Brain microvascular endothelial cell (primary cell): ENCODE data around the gene NBAS.

Experiments
- DNase-seq: peaks from one replicate; pipeline ENCODE4 v3.0.0-alpha.2; 2020
- H3K27ac ChIP-seq: fragments of 250-450 bp; sonication (Bioruptor Pico); 2 replicates; pipeline ENCODE4 v1.5.1; 2020; ENCODE audit warnings: mild to moderate bottlenecking, moderate library complexity
- H3K27me3 ChIP-seq: fragments of 250-450 bp; sonication (Bioruptor Pico); replicated peaks from 2 replicates; pipeline ENCODE4 v1.5.1; 2020; ENCODE audit warnings: mild to moderate bottlenecking
- H3K36me3 ChIP-seq: fragments of 250-450 bp; sonication (Bioruptor Pico); replicated peaks from 2 replicates; pipeline ENCODE4 v1.5.1; 2020; ENCODE audit warnings: mild to moderate bottlenecking
- H3K4me3 ChIP-seq: 2 replicates; pipeline ENCODE4 v1.5.1; 2011; ENCODE audit warnings: low read depth, mild to moderate bottlenecking, control low read depth, low read length, moderate library complexity
- CTCF ChIP-seq: IDR thresholded peaks from 2 replicates; pipeline ENCODE4 v1.5.1; 2011; ENCODE audit warnings: low read depth, mild to moderate bottlenecking, moderate library complexity, low read length, control low read depth, inconsistent platforms; ENCODE audit errors: missing control alignments
- in situ Hi-C: cut with HindIII; loops from 2 replicates; pipeline ENCODE4 v1.10.0; 2017; ENCODE audit warnings: low sequenced_read_pairs, low pct_ligation_motif_present

Gene NBAS

GRCh38 chr2:15435474-15435873, 125.7 kb downstream of the NBAS start:
- DNase-seq, result no peak
- in situ Hi-C loops, result no loop called here
- H3K36me3 ChIP-seq, result no peaks in the 10 kb centered on the region

GRCh38 chr2:15432642-15433256, 128.4 kb downstream of the NBAS start:
- no peak overlapping the region for H3K27ac ChIP-seq
- DNase-seq, result no peak
- TF ChIP-seq CTCF, result no peak
- in situ Hi-C loops, result no loop called here
- no peaks in the 10 kb centered on the region for H3K27me3 ChIP-seq
- no peaks in the 10 kb centered on the region for H3K36me3 ChIP-seq
- no peak overlapping the region for H3K4me3 ChIP-seq

More at GRCh38 chr2:15435474-15435873, 125.7 kb downstream of the NBAS start:
- Histone ChIP-seq H3K4me3 (no peak overlapping the region), H3K27me3 (no peaks in the 10 kb centered on the region), H3K27ac (no peak overlapping the region)
- no peak for TF ChIP-seq CTCF

DNA sequence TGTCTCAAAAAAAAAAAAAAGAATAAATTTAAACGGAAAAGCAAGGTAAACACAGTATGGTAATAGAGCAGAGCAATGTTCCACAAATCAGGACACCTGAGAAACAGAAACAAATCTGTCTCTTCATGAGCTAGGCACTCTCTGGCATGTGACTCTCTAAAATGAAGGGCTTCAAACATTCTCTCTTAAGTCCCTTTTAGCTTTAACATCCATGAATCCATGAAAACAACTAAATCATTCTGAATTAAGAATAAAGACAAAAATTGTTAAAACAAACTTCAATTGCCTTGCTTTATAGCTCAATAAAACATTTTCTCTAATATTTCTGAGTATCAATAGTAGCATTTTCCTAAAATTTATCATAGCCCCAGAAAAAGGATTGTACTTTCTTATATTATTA, 132.1 kb downstream of the NBAS start:
- Histone ChIP-seq H3K4me3 (no peak overlapping the region), H3K36me3 (no peaks in the 10 kb centered on the region), H3K27me3 (no peaks in the 10 kb centered on the region), H3K27ac (no peak overlapping the region)
- DNase-seq, result no peak
- no peak for TF ChIP-seq CTCF
- in situ Hi-C loops, result no loop called here

- no peak overlapping the region for H3K27ac ChIP-seq
- H3K4me3 ChIP-seq, result no peak overlapping the region
- TF ChIP-seq CTCF, result no peak
- in situ Hi-C loops, result no loop called here
- no peaks in the 10 kb centered on the region for H3K36me3 ChIP-seq
- no peak for DNase-seq
- no peaks in the 10 kb centered on the region for H3K27me3 ChIP-seq
These were observed 133.1 kb downstream of the NBAS start for GRCh38 chr2:15427987-15428386.

DNA sequence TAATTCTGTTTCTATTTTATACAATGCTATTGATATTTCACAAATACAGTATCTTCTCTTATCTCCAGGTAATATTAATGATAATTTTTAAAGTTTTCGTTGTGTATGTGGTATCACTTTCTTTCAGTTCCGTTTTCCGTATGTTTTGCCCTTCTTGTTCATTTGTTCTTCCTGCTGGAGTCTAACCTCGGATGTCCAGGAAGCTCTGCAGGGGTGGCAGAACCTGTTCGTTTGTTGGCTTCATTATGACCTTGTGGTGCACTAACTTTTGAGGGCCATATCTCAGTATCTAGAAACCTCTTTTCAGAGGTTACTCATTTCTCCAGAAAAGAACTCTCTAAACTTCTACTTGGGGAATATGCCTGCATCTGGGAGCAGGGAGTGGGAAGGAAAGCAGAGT, 134.5 kb downstream of the NBAS start:
- in situ Hi-C loops, result no loop called here
- Histone ChIP-seq H3K27me3 (no peaks in the 10 kb centered on the region), H3K4me3 (no peak overlapping the region), H3K27ac (no peak overlapping the region), H3K36me3 (no peaks in the 10 kb centered on the region)
- TF ChIP-seq CTCF, result no peak
- no peak for DNase-seq

GRCh38 chr2:15425712-15426111, 135.4 kb downstream of the NBAS start:
- TF ChIP-seq CTCF, result no peak
- no peaks in the 10 kb centered on the region for H3K27me3 ChIP-seq
- no peak overlapping the region for H3K4me3 ChIP-seq

More at GRCh38 chr2:15425712-15426111, 135.4 kb downstream of the NBAS start:
- DNase-seq, result no peak
- no peaks in the 10 kb centered on the region for H3K36me3 ChIP-seq
- in situ Hi-C loops, result no loop called here
- no peak overlapping the region for H3K27ac ChIP-seq
